SU-DHL-6 (cell line): ENCODE results near the gene LRRC17.

Source experiments
- H2AFZ ChIP-seq: fragments of 200-600 bp; sonication (generic); 2 replicates; pipeline ENCODE4 v1.6.1; 2014; ENCODE audit warnings: low read depth, mild to moderate bottlenecking, moderate library complexity, mixed read lengths, antibody characterized with exemption, low read length; ENCODE audit not compliant: severe bottlenecking
- H3F3A ChIP-seq: fragments of 200-600 bp; shearing (Covaris generic); 2 replicates; pipeline ENCODE4 v1.6.0; 2016; ENCODE audit warnings: antibody characterized with exemption, mild to moderate bottlenecking; ENCODE audit not compliant: insufficient read depth
- H3K27ac ChIP-seq: fragments of 200-600 bp; sonication (generic); 2 replicates; pipeline ENCODE4 v1.5.1; 2016; ENCODE audit warnings: low read depth, mild to moderate bottlenecking, low read length, moderate library complexity, mixed read lengths
- H3K27me3 ChIP-seq: fragments of 200-600 bp; sonication (generic), shearing (Covaris generic); 2 replicates; pipeline ENCODE4 v1.6.0; 2014; ENCODE audit warnings: mild to moderate bottlenecking, low read length
- H3K36me3 ChIP-seq: fragments of 200-600 bp; sonication (generic); 2 replicates; pipeline ENCODE4 v1.6.1; 2014; ENCODE audit warnings: mild to moderate bottlenecking, low read length, mixed read lengths
- H3K4me2 ChIP-seq: fragments of 300-600, 200-600 bp; shearing (Covaris generic), sonication (generic); 2 replicates; pipeline ENCODE4 v1.6.0; 2014; ENCODE audit warnings: low read length, low read depth, mild to moderate bottlenecking; ENCODE audit not compliant: poor library complexity, severe bottlenecking
- H3K4me3 ChIP-seq: fragments of 200-600 bp; sonication (generic); 2 replicates; pipeline ENCODE4 v1.5.1; 2014; ENCODE audit warnings: antibody characterized with exemption, low read length, mild to moderate bottlenecking, mixed read lengths; ENCODE audit not compliant: insufficient read depth, poor library complexity, severe bottlenecking
- H3K79me2 ChIP-seq: fragments of 200-600 bp; sonication (generic); 2 replicates; pipeline ENCODE4 v1.6.1; 2014; ENCODE audit warnings: mild to moderate bottlenecking, low read length, moderate library complexity; ENCODE audit not compliant: insufficient read depth
- H3K9ac ChIP-seq: fragments of 200-600 bp; sonication (generic); 2 replicates; pipeline ENCODE4 v1.7.0; 2014; ENCODE audit warnings: mild to moderate bottlenecking, low read length
- H3K9me2 ChIP-seq: fragments of 200-600 bp; sonication (generic); replicated peaks from 2 replicates; pipeline ENCODE4 v1.6.1; 2014; ENCODE audit warnings: low read length; ENCODE audit not compliant: insufficient read depth
- H3K9me3 ChIP-seq: fragments of 200-600 bp; sonication (generic); 2 replicates; pipeline ENCODE4 v1.6.1; 2014; ENCODE audit warnings: low read length, mixed read lengths; ENCODE audit not compliant: insufficient read depth
- H4K20me1 ChIP-seq: fragments of 200-600 bp; sonication (generic); 2 replicates; pipeline ENCODE4 v1.6.1; 2014; ENCODE audit warnings: low read depth, mild to moderate bottlenecking, antibody characterized with exemption, low read length, moderate library complexity, mixed read lengths
- EZH2phosphoT487 ChIP-seq: fragments of 200-600 bp; sonication (generic), shearing (Covaris generic); conservative IDR thresholded peaks from 2 replicates; pipeline ENCODE4 v1.6.1; 2018; ENCODE audit warnings: mild to moderate bottlenecking, antibody characterized with exemption, low read length, moderate library complexity, mixed read lengths
- TF ChIP-seq, protein P1 (sequence below): fragments of 200-600 bp; sonication (generic); IDR thresholded peaks from one replicate; pipeline ENCODE4 v1.5.1; 2017; ENCODE audit warnings: antibody characterized with exemption, mild to moderate bottlenecking, low read length, moderate library complexity; ENCODE audit not compliant: insufficient read depth, poor library complexity, severe bottlenecking

Gene LRRC17

DNA sequence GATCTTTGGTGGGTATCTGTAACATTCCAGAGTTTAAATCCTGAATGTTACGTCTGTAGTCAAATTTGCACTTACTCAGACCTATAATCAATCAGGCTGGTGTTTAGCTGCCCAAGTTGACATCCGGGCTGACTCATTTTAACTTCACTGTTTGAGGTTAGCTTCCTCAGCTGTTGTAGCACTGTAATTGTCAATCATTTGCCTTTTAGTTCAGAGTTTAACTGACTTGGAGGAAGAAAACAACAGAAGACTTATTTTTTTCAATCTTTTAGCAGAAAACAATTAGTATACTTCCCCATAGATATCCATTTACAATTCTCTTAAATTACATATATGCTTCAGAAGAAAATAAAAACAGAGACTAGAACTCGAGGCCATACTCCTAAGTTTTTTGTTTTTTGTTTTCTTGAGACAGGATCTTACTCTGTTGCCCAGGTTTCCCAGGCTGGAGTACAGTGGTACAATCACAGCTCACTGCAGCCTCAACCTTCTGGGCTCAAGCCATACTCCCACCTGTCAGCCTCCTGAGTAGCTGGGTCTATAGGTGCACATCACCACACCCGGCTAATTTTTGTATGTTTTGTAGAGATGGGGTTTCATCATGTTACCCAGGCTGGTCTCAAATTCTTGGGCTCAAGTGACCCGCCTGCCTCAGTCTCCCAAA lies 38.5 kb upstream of the LRRC17 start:
- Histone ChIP-seq H3K27me3 (no peaks in the 10 kb centered on the region), H3K9ac (no peak overlapping the region), H3K36me3 (no peaks in the 10 kb centered on the region), H2AFZ (no peak overlapping the region), H3K4me3 (no peak overlapping the region), H3K9me2 (no peaks in the 10 kb centered on the region), H4K20me1 (no peaks in the 10 kb centered on the region), H3K4me2 (no peak overlapping the region), H3F3A (no peaks in the 10 kb centered on the region), H3K79me2 (no peaks in the 10 kb centered on the region), H3K9me3 (no peaks in the 10 kb centered on the region), H3K27ac (no peak overlapping the region)
- no peak for TF ChIP-seq EZH2phosphoT487
- TF ChIP-seq, protein P1, sequence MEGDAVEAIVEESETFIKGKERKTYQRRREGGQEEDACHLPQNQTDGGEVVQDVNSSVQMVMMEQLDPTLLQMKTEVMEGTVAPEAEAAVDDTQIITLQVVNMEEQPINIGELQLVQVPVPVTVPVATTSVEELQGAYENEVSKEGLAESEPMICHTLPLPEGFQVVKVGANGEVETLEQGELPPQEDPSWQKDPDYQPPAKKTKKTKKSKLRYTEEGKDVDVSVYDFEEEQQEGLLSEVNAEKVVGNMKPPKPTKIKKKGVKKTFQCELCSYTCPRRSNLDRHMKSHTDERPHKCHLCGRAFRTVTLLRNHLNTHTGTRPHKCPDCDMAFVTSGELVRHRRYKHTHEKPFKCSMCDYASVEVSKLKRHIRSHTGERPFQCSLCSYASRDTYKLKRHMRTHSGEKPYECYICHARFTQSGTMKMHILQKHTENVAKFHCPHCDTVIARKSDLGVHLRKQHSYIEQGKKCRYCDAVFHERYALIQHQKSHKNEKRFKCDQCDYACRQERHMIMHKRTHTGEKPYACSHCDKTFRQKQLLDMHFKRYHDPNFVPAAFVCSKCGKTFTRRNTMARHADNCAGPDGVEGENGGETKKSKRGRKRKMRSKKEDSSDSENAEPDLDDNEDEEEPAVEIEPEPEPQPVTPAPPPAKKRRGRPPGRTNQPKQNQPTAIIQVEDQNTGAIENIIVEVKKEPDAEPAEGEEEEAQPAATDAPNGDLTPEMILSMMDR: no peak

DNA sequence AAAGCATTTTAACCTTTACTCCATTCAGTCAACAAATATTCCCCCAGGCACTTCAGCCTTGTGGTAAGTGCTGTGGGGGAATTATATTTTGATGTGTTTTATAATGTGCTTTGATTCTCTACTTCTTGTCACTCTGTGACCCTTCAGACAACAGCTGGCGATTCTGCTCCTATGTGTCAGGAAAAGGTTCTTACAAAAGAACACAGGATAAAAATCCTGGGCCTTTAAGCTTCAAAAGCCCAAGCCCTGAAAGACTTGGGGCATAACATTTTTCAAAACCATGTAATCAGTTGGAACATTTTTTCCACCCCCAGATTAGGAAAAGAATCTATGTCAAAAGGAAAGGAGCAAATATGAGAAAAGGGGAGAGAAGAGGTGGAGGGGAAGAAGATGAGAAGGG lies 37.8 kb upstream of the LRRC17 start:
- Histone ChIP-seq H3K9ac (no peak overlapping the region), H2AFZ (no peak overlapping the region), H3K36me3 (no peaks in the 10 kb centered on the region), H4K20me1 (no peaks in the 10 kb centered on the region), H3K9me2 (no peaks in the 10 kb centered on the region), H3K27me3 (no peaks in the 10 kb centered on the region), H3K4me2 (no peak overlapping the region), H3K9me3 (no peaks in the 10 kb centered on the region), H3F3A (no peaks in the 10 kb centered on the region), H3K79me2 (no peaks in the 10 kb centered on the region), H3K27ac (no peak overlapping the region), H3K4me3 (no peak overlapping the region)
- TF ChIP-seq, protein P1: no peak
- no peak for TF ChIP-seq EZH2phosphoT487

DNA sequence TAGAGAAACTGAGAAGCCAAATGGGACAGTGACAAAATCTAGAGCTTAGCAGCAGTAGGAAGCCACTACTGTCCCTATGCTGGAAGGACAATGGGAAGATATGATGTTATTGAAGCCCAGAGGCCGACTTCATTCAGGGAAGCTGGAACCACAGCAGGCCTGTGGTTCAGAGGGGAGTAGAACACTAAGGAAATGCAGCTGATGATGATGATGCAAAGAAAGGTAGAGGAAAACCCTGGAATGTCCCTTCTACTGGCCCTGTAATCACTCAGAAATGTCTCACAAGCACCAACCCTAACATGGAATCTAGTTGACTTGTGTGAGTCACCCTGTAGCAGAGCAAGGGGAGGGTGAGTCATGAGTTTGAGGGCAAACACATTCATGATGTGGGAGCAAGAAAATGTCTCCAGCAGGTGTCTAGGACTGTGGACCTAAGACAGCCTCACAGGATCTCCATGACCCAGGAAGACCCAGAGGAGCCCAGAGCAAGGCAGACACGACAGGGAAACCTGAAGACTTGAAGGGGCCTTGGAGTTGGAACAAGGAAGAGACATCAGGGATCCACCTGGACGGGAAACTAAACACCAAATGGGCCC lies 37.0 kb upstream of the LRRC17 start:
- Histone ChIP-seq H3K27ac (no peak overlapping the region), H3K9me3 (no peaks in the 10 kb centered on the region), H3K79me2 (no peaks in the 10 kb centered on the region), H3F3A (no peaks in the 10 kb centered on the region), H3K4me2 (no peak overlapping the region), H2AFZ (no peak overlapping the region), H3K9me2 (no peaks in the 10 kb centered on the region), H4K20me1 (no peaks in the 10 kb centered on the region), H3K4me3 (no peak overlapping the region), H3K9ac (no peak overlapping the region), H3K36me3 (no peaks in the 10 kb centered on the region), H3K27me3 (no peaks in the 10 kb centered on the region)
- TF ChIP-seq EZH2phosphoT487: no peak
- TF ChIP-seq, protein P1: no peak
